ENCODE results near the gene ARHGAP42.

- TF ChIP-seq, protein P1, sequence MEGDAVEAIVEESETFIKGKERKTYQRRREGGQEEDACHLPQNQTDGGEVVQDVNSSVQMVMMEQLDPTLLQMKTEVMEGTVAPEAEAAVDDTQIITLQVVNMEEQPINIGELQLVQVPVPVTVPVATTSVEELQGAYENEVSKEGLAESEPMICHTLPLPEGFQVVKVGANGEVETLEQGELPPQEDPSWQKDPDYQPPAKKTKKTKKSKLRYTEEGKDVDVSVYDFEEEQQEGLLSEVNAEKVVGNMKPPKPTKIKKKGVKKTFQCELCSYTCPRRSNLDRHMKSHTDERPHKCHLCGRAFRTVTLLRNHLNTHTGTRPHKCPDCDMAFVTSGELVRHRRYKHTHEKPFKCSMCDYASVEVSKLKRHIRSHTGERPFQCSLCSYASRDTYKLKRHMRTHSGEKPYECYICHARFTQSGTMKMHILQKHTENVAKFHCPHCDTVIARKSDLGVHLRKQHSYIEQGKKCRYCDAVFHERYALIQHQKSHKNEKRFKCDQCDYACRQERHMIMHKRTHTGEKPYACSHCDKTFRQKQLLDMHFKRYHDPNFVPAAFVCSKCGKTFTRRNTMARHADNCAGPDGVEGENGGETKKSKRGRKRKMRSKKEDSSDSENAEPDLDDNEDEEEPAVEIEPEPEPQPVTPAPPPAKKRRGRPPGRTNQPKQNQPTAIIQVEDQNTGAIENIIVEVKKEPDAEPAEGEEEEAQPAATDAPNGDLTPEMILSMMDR (IDR thresholded peaks at IDR 0.05) = no peak
- TF ChIP-seq POLR2A (IDR thresholded peaks at IDR 0.05) = no peak
Observed at GRCh38 chr11:100674212-100674611, 12.9 kb upstream of the ARHGAP42 start.
